ENCODE data around the gene DIO1.

The DIO1 gene

DNA sequence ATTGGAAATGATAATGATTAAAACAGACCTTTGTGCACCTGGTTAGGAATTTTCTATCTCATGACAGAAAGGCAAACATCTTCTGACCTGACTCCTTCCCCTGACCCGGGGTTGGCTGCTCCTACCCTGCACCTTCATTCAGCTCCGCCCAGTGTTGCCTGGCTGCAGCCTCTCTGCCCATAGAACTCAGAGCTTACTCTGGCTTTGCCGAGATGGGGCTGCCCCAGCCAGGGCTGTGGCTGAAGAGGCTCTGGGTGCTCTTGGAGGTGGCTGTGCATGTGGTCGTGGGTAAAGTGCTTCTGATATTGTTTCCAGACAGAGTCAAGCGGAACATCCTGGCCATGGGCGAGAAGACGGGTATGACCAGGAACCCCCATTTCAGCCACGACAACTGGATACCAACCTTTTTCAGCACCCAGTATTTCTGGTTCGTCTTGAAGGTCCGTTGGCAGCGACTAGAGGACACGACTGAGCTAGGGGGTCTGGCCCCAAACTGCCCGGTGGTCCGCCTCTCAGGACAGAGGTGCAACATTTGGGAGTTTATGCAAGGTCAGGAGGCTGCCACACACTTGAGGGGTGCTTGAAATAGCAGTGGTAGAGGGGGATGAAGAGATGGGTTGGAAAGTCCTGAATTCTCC is at the start of gene DIO1:
TSS of gene DIO1 (plus strand) at position 189 of the 638 bp plus-strand sequence. CDS start at position 213, 24 bp downstream.
- TF ChIP-seq, protein P1, sequence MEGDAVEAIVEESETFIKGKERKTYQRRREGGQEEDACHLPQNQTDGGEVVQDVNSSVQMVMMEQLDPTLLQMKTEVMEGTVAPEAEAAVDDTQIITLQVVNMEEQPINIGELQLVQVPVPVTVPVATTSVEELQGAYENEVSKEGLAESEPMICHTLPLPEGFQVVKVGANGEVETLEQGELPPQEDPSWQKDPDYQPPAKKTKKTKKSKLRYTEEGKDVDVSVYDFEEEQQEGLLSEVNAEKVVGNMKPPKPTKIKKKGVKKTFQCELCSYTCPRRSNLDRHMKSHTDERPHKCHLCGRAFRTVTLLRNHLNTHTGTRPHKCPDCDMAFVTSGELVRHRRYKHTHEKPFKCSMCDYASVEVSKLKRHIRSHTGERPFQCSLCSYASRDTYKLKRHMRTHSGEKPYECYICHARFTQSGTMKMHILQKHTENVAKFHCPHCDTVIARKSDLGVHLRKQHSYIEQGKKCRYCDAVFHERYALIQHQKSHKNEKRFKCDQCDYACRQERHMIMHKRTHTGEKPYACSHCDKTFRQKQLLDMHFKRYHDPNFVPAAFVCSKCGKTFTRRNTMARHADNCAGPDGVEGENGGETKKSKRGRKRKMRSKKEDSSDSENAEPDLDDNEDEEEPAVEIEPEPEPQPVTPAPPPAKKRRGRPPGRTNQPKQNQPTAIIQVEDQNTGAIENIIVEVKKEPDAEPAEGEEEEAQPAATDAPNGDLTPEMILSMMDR (conservative IDR thresholded peaks at IDR 0.05; ENCODE audit: low read depth, low read length) = no peak
- no peak for DNase-seq (ENCODE audit: low read depth)
- no peak within 1 kb of the TSS for H3K4me3 ChIP-seq (ENCODE audit: low read length)

GRCh38 chr1:53847980-53848379 is 46.0 kb upstream of the DIO1 start:
- H3K4me3 ChIP-seq (ENCODE audit: low read length) = no peak overlapping the region
- no peak for DNase-seq (ENCODE audit: low read depth)
- TF ChIP-seq, protein P1 (conservative IDR thresholded peaks at IDR 0.05; ENCODE audit: low read depth, low read length) = no peak

- TF ChIP-seq, protein P1 (conservative IDR thresholded peaks at IDR 0.05; ENCODE audit: low read depth, low read length) = no peak
- DNase-seq (ENCODE audit: low read depth) = no peak
- no peak overlapping the region for H3K4me3 ChIP-seq (ENCODE audit: low read length)
Measured at GRCh38 chr1:53850082-53850673, 43.8 kb upstream of the DIO1 start.

DNA sequence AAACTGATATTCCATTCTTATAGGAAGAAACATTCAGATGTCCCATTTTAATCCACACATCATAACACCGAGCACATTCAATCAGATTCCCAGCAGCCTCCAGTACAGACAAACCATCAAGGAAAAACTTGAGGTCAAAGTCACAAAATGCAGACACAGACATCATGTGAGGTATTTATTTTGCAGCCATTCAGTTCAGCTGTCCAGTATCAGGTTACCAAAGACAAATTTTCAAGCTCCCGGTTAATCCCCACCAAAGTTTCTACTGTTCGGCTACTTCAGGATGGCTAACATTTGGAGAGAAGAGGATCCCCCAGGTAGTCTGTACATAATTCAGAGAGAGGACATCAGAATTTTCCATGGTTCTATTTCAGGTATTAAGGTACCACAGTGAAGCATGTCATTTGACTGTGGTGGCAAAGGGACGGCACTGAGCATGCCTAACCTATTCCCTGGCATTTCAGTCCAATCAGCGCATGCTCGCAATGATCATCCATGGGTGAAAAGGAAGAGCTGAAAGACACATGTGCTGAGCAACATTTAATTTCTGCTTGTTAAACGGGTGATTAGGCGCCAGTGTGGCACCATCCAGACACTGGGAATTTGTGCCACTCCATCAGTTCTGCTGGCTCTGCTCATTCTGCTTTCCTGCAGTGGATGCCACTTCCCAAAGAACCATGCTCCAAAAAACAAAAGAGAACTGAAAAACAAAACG is 42.3 kb upstream of the DIO1 start:
- H3K4me3 ChIP-seq (ENCODE audit: low read length) = no peak overlapping the region
- no peak for DNase-seq (ENCODE audit: low read depth)
- TF ChIP-seq, protein P1 (conservative IDR thresholded peaks at IDR 0.05; ENCODE audit: low read depth, low read length) = no peak

- no peak for DNase-seq (ENCODE audit: low read depth)
- TF ChIP-seq, protein P1 (conservative IDR thresholded peaks at IDR 0.05; ENCODE audit: low read depth, low read length) = peak; percentile 92
- H3K4me3 ChIP-seq (ENCODE audit: low read length) = no peak overlapping the region
Measured at GRCh38 chr1:53860967-53861411, 33.0 kb upstream of the DIO1 start.

DNA sequence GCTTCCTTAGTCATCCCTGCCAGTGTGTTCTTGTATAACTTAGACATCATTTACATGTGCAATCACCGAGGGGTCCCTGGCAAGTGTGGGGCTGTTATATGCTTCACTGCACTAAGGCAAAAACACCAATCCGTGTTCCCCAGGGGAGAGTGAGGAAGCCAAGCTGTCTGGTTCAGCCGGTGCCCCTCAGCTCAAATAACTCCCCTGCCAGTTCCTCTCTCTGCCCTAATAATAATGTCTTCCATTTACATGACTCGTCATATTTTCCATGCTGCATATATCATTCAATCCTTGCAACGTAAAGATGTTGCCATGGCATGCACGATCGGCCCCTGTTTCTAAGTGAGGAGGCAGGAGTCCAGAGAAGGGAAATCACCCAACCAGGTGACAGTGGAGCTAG is 31.5 kb upstream of the DIO1 start:
- TF ChIP-seq, protein P1 (conservative IDR thresholded peaks at IDR 0.05; ENCODE audit: low read depth, low read length) = no peak
- DNase-seq (ENCODE audit: low read depth) = no peak
- no peak overlapping the region for H3K4me3 ChIP-seq (ENCODE audit: low read length)

Data from retinal pigment epithelial cell (primary cell).